ENCODE results near the gene DONSON.

The DONSON gene

GRCh38 chr21:33543505-33544129 lies 44.9 kb downstream of the DONSON start:
- H3K4me3 ChIP-seq (ENCODE audit: low read depth, low read length), result peak overlapping the region; percentile 91
- peak; percentile 21 for DNase-seq (ENCODE audit: low read depth)

GRCh38 chr21:33542640-33543504 lies 45.6 kb downstream of the DONSON start, which contains the start of gene SON:
SON (plus strand) TSS chr21:33543038; CDS start chr21:33543093, 55 bp downstream.
- peak within 1 kb of the TSS; percentile 91 for H3K4me3 ChIP-seq (ENCODE audit: low read depth, low read length)
- peak; percentile 96 for DNase-seq (ENCODE audit: low read depth)

GRCh38 chr21:33541756-33542639 lies 46.5 kb downstream of the DONSON start, which contains the start of gene GART:
GART (minus strand) TSS chr21:33542117; CDS start chr21:33539315, 2,802 bp downstream.
- DNase-seq (ENCODE audit: low read depth), result peak; percentile 28
- H3K4me3 ChIP-seq (ENCODE audit: low read depth, low read length), result peak within 1 kb of the TSS; percentile 91

- DNase-seq (ENCODE audit: low read depth), result no peak
- peak overlapping the region; percentile 91 for H3K4me3 ChIP-seq (ENCODE audit: low read depth, low read length)
Observed at GRCh38 chr21:33541105-33541711, 47.3 kb downstream of the DONSON start.

- H3K4me3 ChIP-seq (ENCODE audit: low read depth, low read length), result peak overlapping the region; percentile 91
- DNase-seq (ENCODE audit: low read depth), result no peak
Observed at GRCh38 chr21:33540711-33541104, 47.8 kb downstream of the DONSON start.

DNA sequence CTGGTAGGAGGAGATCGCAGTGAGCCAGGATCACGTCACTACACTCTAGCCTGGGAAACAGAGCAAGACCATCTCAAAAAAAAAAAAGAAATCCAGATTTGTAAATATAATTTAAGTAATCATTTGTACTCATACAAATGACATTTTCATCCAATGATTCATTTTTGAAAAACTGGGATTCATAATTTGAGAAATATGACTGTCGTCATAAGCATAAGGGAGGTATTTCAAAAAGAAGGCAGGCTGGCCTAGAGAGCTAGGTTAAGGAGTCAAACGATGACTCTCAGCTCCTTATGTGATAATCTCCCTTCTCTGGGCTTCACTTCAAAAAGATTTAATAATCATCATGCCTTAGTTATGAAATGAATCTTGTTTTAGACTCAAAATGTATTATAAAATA lies 48.9 kb downstream of the DONSON start:
- no peak for DNase-seq (ENCODE audit: low read depth)
- no peak overlapping the region for H3K4me3 ChIP-seq (ENCODE audit: low read depth, low read length)

GRCh38 chr21:33537212-33537611 lies 51.3 kb downstream of the DONSON start:
- DNase-seq (ENCODE audit: low read depth), result no peak
- H3K4me3 ChIP-seq (ENCODE audit: low read depth, low read length), result no peak overlapping the region

DNA sequence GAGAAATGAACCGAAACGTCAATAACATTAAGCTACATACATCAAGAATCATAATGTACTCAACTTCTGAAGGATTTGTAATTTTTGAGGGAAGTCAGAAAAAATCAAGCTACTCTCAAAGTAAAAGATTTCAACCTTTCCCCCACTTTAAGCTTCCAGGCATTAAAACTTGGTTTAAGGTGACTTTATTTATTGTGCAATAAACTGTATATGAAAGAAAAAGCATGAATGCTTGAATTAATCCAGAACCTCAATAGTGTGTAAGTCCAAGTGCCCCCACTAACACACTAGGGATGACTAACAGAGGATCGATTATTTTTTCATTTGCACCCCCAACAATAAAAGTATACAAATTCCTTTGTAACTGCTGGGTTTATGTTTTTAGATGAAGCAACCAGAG lies 57.5 kb downstream of the DONSON start:
- no peak for DNase-seq (ENCODE audit: low read depth)
- no peak overlapping the region for H3K4me3 ChIP-seq (ENCODE audit: low read depth, low read length)

Measured in skeletal muscle cell (primary cell).